KMS-11 (cell line): ENCODE results near the gene SPECC1.

Experiments
- H2AFZ ChIP-seq: fragments of 200-600 bp; sonication (generic); 2 replicates; pipeline ENCODE4 v1.6.1; 2016; ENCODE audit warnings: antibody characterized with exemption, mixed run types, low read depth
- H3K27ac ChIP-seq: fragments of 200-600 bp; sonication (generic); 2 replicates; pipeline ENCODE4 v1.6.1; 2016; ENCODE audit warnings: mild to moderate bottlenecking, mixed run types
- H3K27me3 ChIP-seq: fragments of 200-600 bp; sonication (generic); 2 replicates; pipeline ENCODE4 v1.6.1; 2017; ENCODE audit warnings: mild to moderate bottlenecking, low read depth, mixed run types, moderate library complexity; ENCODE audit not compliant: insufficient read depth
- H3K36me3 ChIP-seq: fragments of 200-600 bp; sonication (generic); 2 replicates; pipeline ENCODE4 v1.6.1; 2017; ENCODE audit warnings: mild to moderate bottlenecking, mixed run types; ENCODE audit not compliant: insufficient read depth
- H3K4me1 ChIP-seq: fragments of 200-600 bp; sonication (generic); 2 replicates; pipeline ENCODE4 v1.6.1; 2016; ENCODE audit warnings: mild to moderate bottlenecking, low read depth, mixed run types; ENCODE audit not compliant: poor library complexity, severe bottlenecking
- H3K4me2 ChIP-seq: fragments of 200-600 bp; sonication (generic); 2 replicates; pipeline ENCODE4 v1.7.0; 2016; ENCODE audit warnings: mild to moderate bottlenecking, mixed run types
- H3K4me3 ChIP-seq: fragments of 200-600 bp; sonication (generic); IDR thresholded peaks from 2 replicates; pipeline ENCODE4 v1.6.1; 2017; ENCODE audit warnings: low read depth, low read length, mixed read lengths; ENCODE audit not compliant: insufficient read depth
- H3K79me2 ChIP-seq: fragments of 200-600 bp; sonication (generic); 2 replicates; pipeline ENCODE4 v1.6.1; 2016; ENCODE audit warnings: low read depth, mixed run types; ENCODE audit not compliant: insufficient read depth
- H3K9ac ChIP-seq: fragments of 200-600 bp; sonication (generic); 2 replicates; pipeline ENCODE4 v1.6.1; 2016; ENCODE audit warnings: mild to moderate bottlenecking, mixed run types
- H4K20me1 ChIP-seq: fragments of 200-600 bp; sonication (generic); 2 replicates; pipeline ENCODE4 v1.6.1; 2016; ENCODE audit warnings: mild to moderate bottlenecking, mixed run types; ENCODE audit not compliant: insufficient read depth
- CTCF ChIP-seq: fragments of 200-600 bp; sonication (generic); conservative IDR thresholded peaks from 2 replicates; pipeline ENCODE4 v1.6.1; 2017; ENCODE audit warnings: low read depth, mild to moderate bottlenecking, antibody characterized with exemption, low read length, moderate library complexity, mixed read lengths

The SPECC1 gene

GRCh38 chr17:20154286-20155000, 145.3 kb downstream of the SPECC1 start:
- Histone ChIP-seq H3K4me3 (no peak overlapping the region), H3K36me3 (no peaks in the 10 kb centered on the region), H3K9ac (no peak overlapping the region), H3K4me1 (peaks cover 11% of the 10 kb centered on the region), H3K4me2 (peak overlapping the region; percentile 50), H3K27ac (no peak overlapping the region), H2AFZ (no peak overlapping the region), H3K79me2 (no peaks in the 10 kb centered on the region), H3K27me3 (no peaks in the 10 kb centered on the region), H4K20me1 (no peaks in the 10 kb centered on the region)
- TF ChIP-seq CTCF = no peak

- no peak overlapping the region for H3K4me3 ChIP-seq
- H3K4me2 ChIP-seq = peak overlapping the region; percentile 78
- H3K4me1 ChIP-seq = peaks cover 11% of the 10 kb centered on the region
- H2AFZ ChIP-seq = peak overlapping the region; percentile 59
- no peaks in the 10 kb centered on the region for H3K27me3 ChIP-seq
- no peaks in the 10 kb centered on the region for H3K79me2 ChIP-seq
- no peaks in the 10 kb centered on the region for H3K36me3 ChIP-seq
- H4K20me1 ChIP-seq = no peaks in the 10 kb centered on the region
- peak overlapping the region; percentile 26; the same call in 1 of the 2 replicates for H3K27ac ChIP-seq
- TF ChIP-seq CTCF = no peak
- peak overlapping the region; percentile 6; the same call in 1 of the 2 replicates for H3K9ac ChIP-seq
These were observed 146.4 kb downstream of the SPECC1 start for GRCh38 chr17:20155258-20156195.

GRCh38 chr17:20156196-20157000, 147.2 kb downstream of the SPECC1 start:
- H3K27ac ChIP-seq = no peak overlapping the region
- TF ChIP-seq CTCF = no peak
- H3K4me2 ChIP-seq = peak overlapping the region; percentile 78
- no peaks in the 10 kb centered on the region for H3K36me3 ChIP-seq
- H3K4me1 ChIP-seq = peaks cover 11% of the 10 kb centered on the region
- peak overlapping the region; percentile 59 for H2AFZ ChIP-seq
- H3K9ac ChIP-seq = peak overlapping the region; percentile 6; the same call in 1 of the 2 replicates
- H4K20me1 ChIP-seq = no peaks in the 10 kb centered on the region
- no peak overlapping the region for H3K4me3 ChIP-seq
- no peaks in the 10 kb centered on the region for H3K27me3 ChIP-seq
- no peaks in the 10 kb centered on the region for H3K79me2 ChIP-seq

GRCh38 chr17:20157001-20157310, 147.8 kb downstream of the SPECC1 start:
- H3K27me3 ChIP-seq = no peaks in the 10 kb centered on the region
- H3K27ac ChIP-seq = no peak overlapping the region
- no peaks in the 10 kb centered on the region for H4K20me1 ChIP-seq
- no peak for TF ChIP-seq CTCF
- H3K4me1 ChIP-seq = peaks cover 11% of the 10 kb centered on the region
- H3K9ac ChIP-seq = peak overlapping the region; percentile 6; the same call in 1 of the 2 replicates
- H3K4me2 ChIP-seq = peak overlapping the region; percentile 78
- no peak overlapping the region for H2AFZ ChIP-seq
- H3K36me3 ChIP-seq = no peaks in the 10 kb centered on the region
- no peaks in the 10 kb centered on the region for H3K79me2 ChIP-seq
- H3K4me3 ChIP-seq = no peak overlapping the region
